Measurements from ENCODE around the gene DDO. TPM values are rescaled to one million over a fixed set of nuclear protein-coding genes. Genes with fewer than 3 reads are reported as not detected.
A peak's percentile ranks its signal among the peaks of the same experiment; 100 is the strongest.

Gene DDO
- total and polyA plus RNA-seq, 2 experiments from 2014 or later = 0.10 TPM; not detected in 1

DNA sequence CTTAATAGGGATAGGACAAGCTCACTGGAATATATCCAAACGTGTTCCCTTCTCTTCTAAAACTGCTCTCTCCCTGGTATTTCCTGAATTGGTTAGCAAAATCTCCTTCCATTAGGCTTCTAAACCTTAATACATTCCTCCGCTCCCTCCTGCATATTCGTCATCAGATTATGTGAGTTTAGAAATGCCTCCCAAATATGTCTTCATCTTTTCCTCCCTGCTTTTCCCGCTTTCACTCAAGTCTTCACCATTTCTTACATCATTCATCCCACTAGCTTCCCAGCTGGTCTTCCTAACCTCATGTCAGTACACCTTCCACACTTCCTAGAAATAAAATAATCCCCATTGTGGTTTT, 34.1 kb upstream of the DDO start:
- H3K4me2 ChIP-seq = no peak overlapping the region
- TF ChIP-seq, protein P1, sequence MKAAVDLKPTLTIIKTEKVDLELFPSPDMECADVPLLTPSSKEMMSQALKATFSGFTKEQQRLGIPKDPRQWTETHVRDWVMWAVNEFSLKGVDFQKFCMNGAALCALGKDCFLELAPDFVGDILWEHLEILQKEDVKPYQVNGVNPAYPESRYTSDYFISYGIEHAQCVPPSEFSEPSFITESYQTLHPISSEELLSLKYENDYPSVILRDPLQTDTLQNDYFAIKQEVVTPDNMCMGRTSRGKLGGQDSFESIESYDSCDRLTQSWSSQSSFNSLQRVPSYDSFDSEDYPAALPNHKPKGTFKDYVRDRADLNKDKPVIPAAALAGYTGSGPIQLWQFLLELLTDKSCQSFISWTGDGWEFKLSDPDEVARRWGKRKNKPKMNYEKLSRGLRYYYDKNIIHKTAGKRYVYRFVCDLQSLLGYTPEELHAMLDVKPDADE (IDR thresholded peaks at IDR 0.05) = no peak
- no peak for TF ChIP-seq STAT1 (IDR thresholded peaks at IDR 0.05; ENCODE audit: unreplicated experiment)
- TF ChIP-seq, protein P2, sequence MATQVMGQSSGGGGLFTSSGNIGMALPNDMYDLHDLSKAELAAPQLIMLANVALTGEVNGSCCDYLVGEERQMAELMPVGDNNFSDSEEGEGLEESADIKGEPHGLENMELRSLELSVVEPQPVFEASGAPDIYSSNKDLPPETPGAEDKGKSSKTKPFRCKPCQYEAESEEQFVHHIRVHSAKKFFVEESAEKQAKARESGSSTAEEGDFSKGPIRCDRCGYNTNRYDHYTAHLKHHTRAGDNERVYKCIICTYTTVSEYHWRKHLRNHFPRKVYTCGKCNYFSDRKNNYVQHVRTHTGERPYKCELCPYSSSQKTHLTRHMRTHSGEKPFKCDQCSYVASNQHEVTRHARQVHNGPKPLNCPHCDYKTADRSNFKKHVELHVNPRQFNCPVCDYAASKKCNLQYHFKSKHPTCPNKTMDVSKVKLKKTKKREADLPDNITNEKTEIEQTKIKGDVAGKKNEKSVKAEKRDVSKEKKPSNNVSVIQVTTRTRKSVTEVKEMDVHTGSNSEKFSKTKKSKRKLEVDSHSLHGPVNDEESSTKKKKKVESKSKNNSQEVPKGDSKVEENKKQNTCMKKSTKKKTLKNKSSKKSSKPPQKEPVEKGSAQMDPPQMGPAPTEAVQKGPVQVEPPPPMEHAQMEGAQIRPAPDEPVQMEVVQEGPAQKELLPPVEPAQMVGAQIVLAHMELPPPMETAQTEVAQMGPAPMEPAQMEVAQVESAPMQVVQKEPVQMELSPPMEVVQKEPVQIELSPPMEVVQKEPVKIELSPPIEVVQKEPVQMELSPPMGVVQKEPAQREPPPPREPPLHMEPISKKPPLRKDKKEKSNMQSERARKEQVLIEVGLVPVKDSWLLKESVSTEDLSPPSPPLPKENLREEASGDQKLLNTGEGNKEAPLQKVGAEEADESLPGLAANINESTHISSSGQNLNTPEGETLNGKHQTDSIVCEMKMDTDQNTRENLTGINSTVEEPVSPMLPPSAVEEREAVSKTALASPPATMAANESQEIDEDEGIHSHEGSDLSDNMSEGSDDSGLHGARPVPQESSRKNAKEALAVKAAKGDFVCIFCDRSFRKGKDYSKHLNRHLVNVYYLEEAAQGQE (IDR thresholded peaks at IDR 0.05; ENCODE audit: unreplicated experiment) = no peak
- TF ChIP-seq EZH2 (IDR thresholded peaks at IDR 0.05; ENCODE audit: low read depth, unreplicated experiment) = no peak
- no peak for TF ChIP-seq NANOG (IDR thresholded peaks at IDR 0.05; ENCODE audit: borderline replicate concordance)
- no peak for TF ChIP-seq CREB1 (CRISPR knock-in tag; IDR thresholded peaks at IDR 0.05; ENCODE audit: low read depth)
- no peak for TF ChIP-seq ZNF114 (CRISPR knock-in tag; IDR thresholded peaks at IDR 0.05)
- no peak for TF ChIP-seq EZH2phosphoT487 (IDR thresholded peaks at IDR 0.05; ENCODE audit: unreplicated experiment)
- TF ChIP-seq ZNF331 (CRISPR knock-in tag; IDR thresholded peaks at IDR 0.05; ENCODE audit: low read depth) = no peak
- TF ChIP-seq, protein P3, sequence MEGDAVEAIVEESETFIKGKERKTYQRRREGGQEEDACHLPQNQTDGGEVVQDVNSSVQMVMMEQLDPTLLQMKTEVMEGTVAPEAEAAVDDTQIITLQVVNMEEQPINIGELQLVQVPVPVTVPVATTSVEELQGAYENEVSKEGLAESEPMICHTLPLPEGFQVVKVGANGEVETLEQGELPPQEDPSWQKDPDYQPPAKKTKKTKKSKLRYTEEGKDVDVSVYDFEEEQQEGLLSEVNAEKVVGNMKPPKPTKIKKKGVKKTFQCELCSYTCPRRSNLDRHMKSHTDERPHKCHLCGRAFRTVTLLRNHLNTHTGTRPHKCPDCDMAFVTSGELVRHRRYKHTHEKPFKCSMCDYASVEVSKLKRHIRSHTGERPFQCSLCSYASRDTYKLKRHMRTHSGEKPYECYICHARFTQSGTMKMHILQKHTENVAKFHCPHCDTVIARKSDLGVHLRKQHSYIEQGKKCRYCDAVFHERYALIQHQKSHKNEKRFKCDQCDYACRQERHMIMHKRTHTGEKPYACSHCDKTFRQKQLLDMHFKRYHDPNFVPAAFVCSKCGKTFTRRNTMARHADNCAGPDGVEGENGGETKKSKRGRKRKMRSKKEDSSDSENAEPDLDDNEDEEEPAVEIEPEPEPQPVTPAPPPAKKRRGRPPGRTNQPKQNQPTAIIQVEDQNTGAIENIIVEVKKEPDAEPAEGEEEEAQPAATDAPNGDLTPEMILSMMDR (conservative IDR thresholded peaks at IDR 0.05; ENCODE audit: low read depth in 2 of 2) = no peak
- no peak for TF ChIP-seq JUNB (IDR thresholded peaks at IDR 0.05; ENCODE audit: unreplicated experiment)
- Mint-ChIP-seq H3K36me3 (ENCODE audit: low read depth) (no peaks in the 10 kb centered on the region), H3K27ac (no peak overlapping the region), H3K9me3 (no peaks in the 10 kb centered on the region), H3K27me3 (ENCODE audit: insufficient read depth, low read depth, poor library complexity) (no peaks in the 10 kb centered on the region), H3K4me1 (no peaks in the 10 kb centered on the region), H3K4me3 (no peak overlapping the region)
- no peaks in the 10 kb centered on the region; the same call in 1 of the 2 replicates for H3K36me3 ChIP-seq (ENCODE audit: insufficient read depth)
- H3F3A ChIP-seq (replicated peaks; ENCODE audit: low read depth) = no peaks in the 10 kb centered on the region
- no peaks in the 10 kb centered on the region for H3K79me2 ChIP-seq (replicated peaks; ENCODE audit: insufficient read depth)
- peaks cover 20% of the 10 kb centered on the region for H3K9me2 ChIP-seq (ENCODE audit: insufficient read depth)
- DNase-seq (ENCODE audit: low spot score) (no peak), ATAC-seq (no peak)
- H3K4me3 ChIP-seq = no peak overlapping the region
- peak overlapping the region; percentile 47; the same call in 1 of the 2 replicates for H2AFZ ChIP-seq
- no peaks in the 10 kb centered on the region for H4K20me1 ChIP-seq (replicated peaks; ENCODE audit: insufficient read depth)
- no peak overlapping the region for H3K27ac ChIP-seq (ENCODE audit: low read depth)
- no peaks in the 10 kb centered on the region for H3K27me3 ChIP-seq (ENCODE audit: insufficient read depth)
- H3K4me1 ChIP-seq (ENCODE audit: insufficient read depth) = no peaks in the 10 kb centered on the region
